PC-3 (cell line): ENCODE measurements around the gene IQCE. TPM values are rescaled to one million over a fixed set of nuclear protein-coding genes. Genes with fewer than 3 reads are reported as not detected.

Source experiments
- ATAC-seq: fragments of 200-7000 bp; cut with Tn5 transposase; 2 replicates; pipeline ENCODE4 v1.9.1; 2020; ENCODE audit warnings: mild to moderate bottlenecking, moderate library complexity
- BruUV-seq: library from RNA; stranded (reverse); fragments of 400-500 nt; replicated peaks from 2 replicates; lab custom pipeline; 2021; lab: Mats Ljungman, UMichigan
- CTCF ChIA-PET: fragments of 300-600 bp; sonication (Branson Sonifier 250); formaldehyde crosslinking; loops from one replicate; lab custom pipeline; 2022; ENCODE audit warnings: antibody characterized with exemption; lab: Charles Lee
- POLR2A ChIA-PET: fragments of 300-600 bp; sonication (Branson Sonifier 250); formaldehyde crosslinking; loops from one replicate; lab custom pipeline; 2022; ENCODE audit warnings: antibody characterized with exemption; ENCODE audit not compliant: unreplicated experiment; lab: Charles Lee
- DNase-seq: peaks from one replicate; pipeline ENCODE4 v3.0.0-alpha.2; 2015
- H2AFZ ChIP-seq: fragments of 300-600 bp; sonication (generic); 2 replicates; pipeline ENCODE4 v1.6.0; 2016; ENCODE audit warnings: antibody characterized with exemption, low read length
- H3F3A ChIP-seq: fragments of 300-600 bp; sonication (generic); one replicate; pipeline ENCODE4 v1.6.0; 2017; ENCODE audit warnings: antibody characterized with exemption, low read length, control low read depth, mild to moderate bottlenecking; ENCODE audit not compliant: unreplicated experiment
- H3K27ac ChIP-seq: fragments of 300-600 bp; sonication (generic); 2 replicates; pipeline ENCODE4 v1.5.1; 2016; ENCODE audit warnings: mild to moderate bottlenecking, low read length
- H3K27me3 ChIP-seq: fragments of 300-600 bp; sonication (generic); 2 replicates; pipeline ENCODE4 v1.6.1; 2016; ENCODE audit warnings: low read length, mixed read lengths
- H3K36me3 ChIP-seq: fragments of 300-600 bp; sonication (generic); 2 replicates; pipeline ENCODE4 v1.6.1; 2016; ENCODE audit warnings: low read depth, mixed run types, low read length, mixed read lengths
- H3K4me1 ChIP-seq: fragments of 300-600 bp; sonication (generic); 2 replicates; pipeline ENCODE4 v1.5.1; 2016; ENCODE audit warnings: low read length; ENCODE audit not compliant: insufficient read depth
- H3K4me2 ChIP-seq: fragments of 300-600 bp; sonication (generic); 2 replicates; pipeline ENCODE4 v1.6.0; 2016; ENCODE audit warnings: low read length
- H3K4me3 ChIP-seq: fragments of 300-600 bp; sonication (generic); 2 replicates; pipeline ENCODE4 v1.5.1; 2016; ENCODE audit warnings: mild to moderate bottlenecking, low read length, mixed read lengths
- H3K79me2 ChIP-seq: fragments of 300-600 bp; sonication (generic); 2 replicates; pipeline ENCODE4 v1.6.1; 2017; ENCODE audit warnings: low read length, mixed read lengths
- H3K9ac ChIP-seq: fragments of 300-600 bp; sonication (generic); 2 replicates; pipeline ENCODE4 v1.6.0; 2016; ENCODE audit warnings: mild to moderate bottlenecking, low read length
- H3K9me2 ChIP-seq: fragments of 300-600 bp; sonication (generic); replicated peaks from 2 replicates; pipeline ENCODE4 v1.6.1; 2016; ENCODE audit warnings: mixed run types, low read length, mixed read lengths
- H3K9me3 ChIP-seq: fragments of 300-600 bp; sonication (generic); 2 replicates; pipeline ENCODE4 v1.6.1; 2016; ENCODE audit warnings: low read length, mixed read lengths
- H4K20me1 ChIP-seq: fragments of 300-600 bp; sonication (generic); 2 replicates; pipeline ENCODE4 v1.6.1; 2016; ENCODE audit warnings: low read length, mixed read lengths
- EZH2 ChIP-seq: fragments of 300-600 bp; sonication (generic); IDR thresholded peaks from one replicate; pipeline ENCODE4 v1.6.1; 2017; ENCODE audit warnings: antibody characterized with exemption, mild to moderate bottlenecking, low read length; ENCODE audit not compliant: unreplicated experiment
- EZH2phosphoT487 ChIP-seq: fragments of 300-600 bp; sonication (generic); IDR thresholded peaks from 2 replicates; pipeline ENCODE4 v1.6.1; 2018; ENCODE audit warnings: mild to moderate bottlenecking, antibody characterized with exemption, low read length, borderline replicate concordance
- intact Hi-C: fragments of 100-400 bp; cut with micrococcal nuclease; formaldehyde crosslinking; loops from 2 replicates; pipeline ENCODE4 v1.9.0; 2023
- total RNA-seq: library from RNA; depleted of rRNA; stranded (reverse); fragments of >200 nt; gene quantifications from 2 replicates; pipeline ENCODE4 v1.2.3, GENCODE V29; 2014
- TF ChIP-seq, protein P1 (sequence below): fragments of 300-600 bp; sonication (generic); conservative IDR thresholded peaks from 2 replicates; pipeline ENCODE4 v1.5.1; 2017; ENCODE audit warnings: antibody characterized with exemption, low read depth, mild to moderate bottlenecking, low read length

Gene IQCE
- total RNA-seq, 1 experiment from 2014 or later = 9.7 TPM

DNA sequence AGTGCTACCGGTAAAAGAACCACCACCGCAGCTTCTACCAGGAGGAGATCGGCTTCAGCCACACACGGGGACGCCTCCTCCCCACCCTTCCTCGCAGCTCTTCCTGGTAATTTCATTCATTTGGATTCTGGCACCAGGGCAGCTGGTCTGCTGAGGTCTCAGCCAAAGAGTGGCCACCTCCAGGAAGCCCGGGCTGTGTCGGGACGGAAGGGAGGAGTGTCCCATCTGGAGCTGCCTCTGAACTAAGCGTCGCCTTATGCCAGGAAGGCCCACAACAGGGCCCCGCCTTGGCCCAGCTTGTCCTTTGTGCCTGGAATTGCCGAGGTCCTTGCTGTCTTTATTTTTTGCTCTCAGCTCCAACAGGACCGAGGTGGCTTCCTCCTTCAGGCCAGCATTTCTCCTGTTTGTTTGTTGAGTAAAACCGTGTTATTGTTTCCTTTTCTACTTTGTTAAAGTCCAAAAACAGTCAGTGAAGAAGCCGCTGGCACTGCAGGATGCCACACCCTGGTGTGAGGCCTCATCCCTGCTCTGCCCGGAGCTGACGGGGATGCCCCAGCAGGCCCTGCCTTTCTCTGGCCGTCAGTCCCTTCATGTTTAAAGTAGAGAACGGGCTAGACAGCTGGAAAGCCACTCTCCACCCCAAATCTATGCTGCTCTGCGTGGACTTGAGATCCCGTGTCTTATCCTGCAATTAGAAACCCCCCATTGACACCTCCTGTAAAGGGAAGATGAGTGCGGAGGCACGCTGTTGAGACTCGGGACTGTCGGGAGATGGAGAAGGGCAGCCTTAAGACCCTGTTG, 48.5 kb downstream of the IQCE start:
- no peak for DNase-seq
- no peak overlapping the region for H3K4me3 ChIP-seq
- no peak for ATAC-seq
- no peak overlapping the region for H3K9ac ChIP-seq
- H3K4me1 ChIP-seq = peaks cover 6% of the 10 kb centered on the region
- ChIA-PET CTCF (no interaction called here), POLR2A (no interaction called here)
- no peaks in the 10 kb centered on the region for H3F3A ChIP-seq
- H2AFZ ChIP-seq = no peak overlapping the region
- no peak for TF ChIP-seq EZH2
- no peak for TF ChIP-seq EZH2phosphoT487
- TF ChIP-seq, protein P1, sequence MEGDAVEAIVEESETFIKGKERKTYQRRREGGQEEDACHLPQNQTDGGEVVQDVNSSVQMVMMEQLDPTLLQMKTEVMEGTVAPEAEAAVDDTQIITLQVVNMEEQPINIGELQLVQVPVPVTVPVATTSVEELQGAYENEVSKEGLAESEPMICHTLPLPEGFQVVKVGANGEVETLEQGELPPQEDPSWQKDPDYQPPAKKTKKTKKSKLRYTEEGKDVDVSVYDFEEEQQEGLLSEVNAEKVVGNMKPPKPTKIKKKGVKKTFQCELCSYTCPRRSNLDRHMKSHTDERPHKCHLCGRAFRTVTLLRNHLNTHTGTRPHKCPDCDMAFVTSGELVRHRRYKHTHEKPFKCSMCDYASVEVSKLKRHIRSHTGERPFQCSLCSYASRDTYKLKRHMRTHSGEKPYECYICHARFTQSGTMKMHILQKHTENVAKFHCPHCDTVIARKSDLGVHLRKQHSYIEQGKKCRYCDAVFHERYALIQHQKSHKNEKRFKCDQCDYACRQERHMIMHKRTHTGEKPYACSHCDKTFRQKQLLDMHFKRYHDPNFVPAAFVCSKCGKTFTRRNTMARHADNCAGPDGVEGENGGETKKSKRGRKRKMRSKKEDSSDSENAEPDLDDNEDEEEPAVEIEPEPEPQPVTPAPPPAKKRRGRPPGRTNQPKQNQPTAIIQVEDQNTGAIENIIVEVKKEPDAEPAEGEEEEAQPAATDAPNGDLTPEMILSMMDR = no peak
- no peaks in the 10 kb centered on the region for H4K20me1 ChIP-seq
- no peaks in the 10 kb centered on the region for H3K79me2 ChIP-seq
- BruUV-seq = no TSS peak
- no peaks in the 10 kb centered on the region for H3K9me3 ChIP-seq
- H3K27me3 ChIP-seq = no peaks in the 10 kb centered on the region
- H3K9me2 ChIP-seq = no peaks in the 10 kb centered on the region
- H3K36me3 ChIP-seq = no peaks in the 10 kb centered on the region
- H3K27ac ChIP-seq = no peak overlapping the region
- intact Hi-C loops = no loop called here
- H3K4me2 ChIP-seq = no peak overlapping the region

GRCh38 chr7:2607923-2608904, 49.4 kb downstream of the IQCE start:
- Histone ChIP-seq H3F3A (no peaks in the 10 kb centered on the region), H3K4me2 (no peak overlapping the region), H3K9ac (no peak overlapping the region), H3K4me1 (no peaks in the 10 kb centered on the region), H3K4me3 (no peak overlapping the region), H3K79me2 (no peaks in the 10 kb centered on the region), H4K20me1 (no peaks in the 10 kb centered on the region), H3K27me3 (no peaks in the 10 kb centered on the region), H3K36me3 (no peaks in the 10 kb centered on the region), H3K27ac (no peak overlapping the region), H3K9me3 (no peaks in the 10 kb centered on the region), H2AFZ (no peak overlapping the region), H3K9me2 (no peaks in the 10 kb centered on the region)
- ATAC-seq = no peak
- CTCF ChIA-PET = interaction anchor here (0.7 kb wide), 1 partner anchor 176 kb away, joined by 3 read pairs; no protein-coding TSS in a partner anchor
- BruUV-seq = no TSS peak
- POLR2A ChIA-PET = no interaction called here
- TF ChIP-seq EZH2 (no peak), EZH2phosphoT487 (no peak)
- TF ChIP-seq, protein P1 = no peak
- no peak for DNase-seq
- intact Hi-C loops = no loop called here
